AG10803 (cell line): ENCODE measurements around the gene ARL8B.
A peak's percentile ranks its signal among the peaks of the same experiment; 100 is the strongest.

ENCODE experiments used
- DNase-seq: peaks from one replicate; pipeline ENCODE4 v3.0.0; 2010; ENCODE audit warnings: low read depth
- H3K4me3 ChIP-seq: 2 replicates; pipeline ENCODE4 v1.5.1; 2011; ENCODE audit warnings: mild to moderate bottlenecking, low read length, control low read depth
- CTCF ChIP-seq: conservative IDR thresholded peaks from 2 replicates; pipeline ENCODE4 v1.5.1; 2011; ENCODE audit warnings: mild to moderate bottlenecking, low read length, control low read depth, inconsistent platforms

Gene ARL8B

GRCh38 chr3:5198986-5199731, 77.1 kb downstream of the ARL8B start:
- TF ChIP-seq CTCF = no peak

DNA sequence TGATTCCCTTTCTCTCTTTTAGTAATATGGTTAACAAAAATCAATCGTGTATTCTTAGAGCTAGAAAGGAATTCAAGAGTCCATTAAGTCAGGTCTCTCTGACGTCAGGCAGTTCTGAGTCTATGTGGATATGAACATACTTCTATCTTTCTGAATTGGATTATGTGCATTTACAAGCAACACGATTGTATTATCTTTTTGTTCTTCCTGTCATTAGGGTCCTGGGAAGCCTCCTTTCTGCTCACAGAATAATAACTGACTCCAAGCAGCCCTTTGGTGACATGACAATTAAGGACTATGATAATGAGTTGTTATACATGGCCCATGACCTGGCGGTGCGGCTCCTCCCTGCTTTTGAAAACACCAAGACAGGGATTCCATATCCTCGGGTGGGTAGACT, 79.4 kb downstream of the ARL8B start:
- no peak for TF ChIP-seq CTCF
- no peak for DNase-seq
- H3K4me3 ChIP-seq = no peak overlapping the region

More at GRCh38 chr3:5198986-5199731, 77.1 kb downstream of the ARL8B start:
- no peak overlapping the region for H3K4me3 ChIP-seq
- peak; percentile 64 for DNase-seq

DNA sequence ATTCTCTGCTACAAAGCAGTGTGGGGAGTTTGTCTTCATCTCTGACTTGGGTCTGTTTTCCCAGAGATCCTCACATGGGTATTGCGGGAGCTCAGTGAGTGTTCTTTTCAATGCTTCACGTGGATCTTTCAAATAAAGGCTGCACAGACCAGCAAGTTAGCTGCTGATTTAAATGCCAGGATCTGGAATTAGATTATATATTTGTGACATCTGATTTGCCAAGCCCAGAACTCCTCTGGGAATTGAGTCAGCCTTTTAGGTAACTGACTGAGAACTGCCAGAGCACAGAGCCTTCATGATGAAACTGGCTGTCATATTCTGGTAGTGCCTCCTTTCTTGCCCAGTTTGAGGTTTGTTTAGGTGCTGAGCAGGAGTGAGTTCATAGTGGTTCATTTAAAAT, 80.1 kb downstream of the ARL8B start:
- no peak for TF ChIP-seq CTCF
- DNase-seq = peak; percentile 83

GRCh38 chr3:5205165-5205941, 83.3 kb downstream of the ARL8B start:
- TF ChIP-seq CTCF = no peak
- peak; percentile 7 for DNase-seq
- H3K4me3 ChIP-seq = no peak overlapping the region

More for the DNA sequence above, 80.1 kb downstream of the ARL8B start:
- no peak overlapping the region for H3K4me3 ChIP-seq

DNA sequence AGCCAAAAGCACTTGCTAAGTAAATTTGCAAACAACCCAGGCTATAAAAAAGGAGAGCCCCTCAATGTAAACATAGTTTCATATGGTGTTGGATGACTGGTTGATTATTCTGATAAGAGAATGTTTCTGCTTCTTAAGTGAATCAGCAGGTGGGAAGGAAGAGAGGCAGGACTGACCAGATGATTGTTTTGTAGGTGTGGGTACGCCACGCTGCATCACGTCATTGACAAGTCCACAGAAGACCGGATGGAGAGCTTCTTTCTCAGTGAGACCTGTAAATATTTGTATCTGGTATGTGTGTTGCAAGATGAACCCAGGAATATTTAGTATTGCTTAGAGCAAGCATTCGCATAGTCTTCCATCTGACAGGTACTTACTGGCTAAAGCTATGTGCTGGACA, 88.8 kb downstream of the ARL8B start:
- no peak for TF ChIP-seq CTCF
- DNase-seq = no peak

DNA sequence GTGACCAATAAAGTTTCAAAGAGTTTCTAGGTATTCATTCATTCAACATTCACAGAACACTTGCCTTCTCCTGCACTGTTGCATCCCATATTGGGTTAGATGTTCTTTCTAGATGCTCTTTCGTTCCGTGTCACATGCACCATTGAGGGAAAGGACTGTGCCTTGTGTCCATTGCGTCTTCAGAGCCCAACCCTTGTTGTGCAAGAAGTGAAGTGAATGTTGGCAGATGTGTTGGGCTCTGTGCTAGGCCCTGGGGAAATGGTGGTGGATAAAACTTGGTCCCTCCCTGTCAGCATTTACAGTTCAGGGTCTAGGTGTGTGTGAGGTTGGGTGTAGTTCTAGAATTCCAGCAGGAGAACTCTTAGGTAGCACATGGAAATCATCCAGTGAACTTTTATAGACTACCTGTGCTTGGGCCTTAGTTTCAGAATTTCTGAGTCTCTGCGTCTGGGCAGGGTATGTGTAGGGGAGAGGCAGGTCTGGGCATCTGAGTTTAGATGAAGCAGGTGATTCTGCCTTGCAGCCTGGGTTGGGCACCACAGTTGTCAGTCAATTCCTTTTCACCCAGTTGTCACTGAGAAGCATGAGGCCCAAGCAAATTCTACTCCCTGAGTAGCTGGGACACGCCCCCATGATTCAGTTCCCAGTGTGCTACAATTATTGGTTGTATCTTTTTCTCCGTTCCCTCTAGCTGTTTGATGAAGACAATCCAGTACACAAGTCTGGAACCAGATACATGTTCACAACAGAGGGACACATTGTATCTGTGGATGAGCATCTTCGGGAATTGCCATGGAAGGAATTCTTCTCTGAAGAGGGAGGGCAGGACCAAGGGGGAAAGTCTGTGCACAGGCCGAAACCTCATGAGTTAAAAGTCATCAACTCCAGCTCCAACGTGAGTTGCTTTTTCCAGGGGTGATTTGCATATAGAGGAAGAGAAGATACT, 90.8 kb downstream of the ARL8B start:
- no peak for TF ChIP-seq CTCF
- DNase-seq = no peak
- no peak overlapping the region for H3K4me3 ChIP-seq

More for the DNA sequence above, 88.8 kb downstream of the ARL8B start:
- no peak overlapping the region for H3K4me3 ChIP-seq
